Osteocyte (in vitro differentiated cells): ENCODE measurements around the gene MGST1. TPM values are rescaled to one million over a fixed set of nuclear protein-coding genes. Genes with fewer than 3 reads are reported as not detected.

ENCODE experiments used
- DNase-seq: peaks from one replicate; pipeline ENCODE4 v3.0.0; 2021; ENCODE audit warnings: mixed read lengths; ENCODE audit not compliant: unreplicated experiment; ENCODE audit errors: extremely low spot score
- H3K27ac Mint-ChIP-seq: one replicate; pipeline ENCODE4 v1.8.0; 2021; ENCODE audit warnings: mild to moderate bottlenecking, mixed read lengths; ENCODE audit not compliant: unreplicated experiment
- H3K27me3 Mint-ChIP-seq: one replicate; pipeline ENCODE4 v1.8.0; 2021; ENCODE audit warnings: mixed read lengths; ENCODE audit not compliant: unreplicated experiment
- H3K36me3 Mint-ChIP-seq: one replicate; pipeline ENCODE4 v1.8.0; 2021; ENCODE audit warnings: mixed read lengths; ENCODE audit not compliant: unreplicated experiment
- H3K4me1 Mint-ChIP-seq: one replicate; pipeline ENCODE4 v1.8.0; 2021; ENCODE audit warnings: mixed read lengths; ENCODE audit not compliant: unreplicated experiment
- H3K4me3 Mint-ChIP-seq: one replicate; pipeline ENCODE4 v1.8.0; 2021; ENCODE audit warnings: mild to moderate bottlenecking, moderate library complexity, mixed read lengths; ENCODE audit not compliant: unreplicated experiment
- H3K9me3 Mint-ChIP-seq: one replicate; pipeline ENCODE4 v1.8.0; 2021; ENCODE audit warnings: mixed read lengths; ENCODE audit not compliant: unreplicated experiment
- CTCF ChIP-seq: fragments of 200-600 bp; sonication (generic); IDR thresholded peaks from 2 replicates; pipeline ENCODE4 v1.5.0; 2021; ENCODE audit warnings: antibody characterized with exemption, mild to moderate bottlenecking, moderate library complexity
- long read RNA-seq: library from polyadenylated mRNA; unstranded; transcript quantifications from one replicate; pipeline ENCODE4 v2.0.0, GENCODE V29; 2021
- total RNA-seq: library from RNA; stranded (reverse); gene quantifications from 2 replicates; pipeline ENCODE4 v1.2.1, GENCODE V29; 2021

MGST1 gene
- total RNA-seq: 17.8 and 17.9 TPM in 2 replicates
- long read RNA-seq, transcript MGST1-205 (4 exons, 914 nt): major isoform, 22 of 24 reads
- long read RNA-seq, partial matches to known transcripts: 0 of 24 reads
- long read RNA-seq, other reads (novel, unspliced or antisense): 2 of 24 reads

GRCh38 chr12:16347391-16348298 lies at the start of gene MGST1:
TSS of gene MGST1 (plus strand) at chr12:16347645. CDS start at chr12:16354253, 6,608 bp downstream.
- H3K9me3 Mint-ChIP-seq: no peaks in the 10 kb centered on the region
- peak within 1 kb of the TSS; percentile 64 for H3K27ac Mint-ChIP-seq
- peaks cover 25% of the 10 kb centered on the region for H3K4me1 Mint-ChIP-seq
- no peak for DNase-seq
- H3K36me3 Mint-ChIP-seq: no peaks in the 10 kb centered on the region
- peak within 1 kb of the TSS; percentile 83 for H3K4me3 Mint-ChIP-seq
- no peak for TF ChIP-seq CTCF
- H3K27me3 Mint-ChIP-seq: no peaks in the 10 kb centered on the region

- H3K4me1 Mint-ChIP-seq: no peaks in the 10 kb centered on the region
These were observed 48.0 kb upstream of the MGST1 start for GRCh38 chr12:16299403-16299802.

GRCh38 chr12:16300122-16300521 lies 47.3 kb upstream of the MGST1 start:
- Mint-ChIP-seq H3K9me3 (no peaks in the 10 kb centered on the region), H3K27ac (no peak overlapping the region), H3K4me1 (no peaks in the 10 kb centered on the region), H3K4me3 (no peak overlapping the region), H3K27me3 (no peaks in the 10 kb centered on the region), H3K36me3 (no peaks in the 10 kb centered on the region)
- DNase-seq: no peak
- no peak for TF ChIP-seq CTCF

More at GRCh38 chr12:16299403-16299802, 48.0 kb upstream of the MGST1 start:
- Mint-ChIP-seq H3K4me3 (no peak overlapping the region), H3K27me3 (no peaks in the 10 kb centered on the region), H3K27ac (no peak overlapping the region), H3K36me3 (no peaks in the 10 kb centered on the region), H3K9me3 (no peaks in the 10 kb centered on the region)
- no peak for DNase-seq
- no peak for TF ChIP-seq CTCF

GRCh38 chr12:16300736-16301135 lies 46.7 kb upstream of the MGST1 start:
- no peak for DNase-seq
- H3K4me1 Mint-ChIP-seq: no peaks in the 10 kb centered on the region
- no peak overlapping the region for H3K4me3 Mint-ChIP-seq
- H3K36me3 Mint-ChIP-seq: no peaks in the 10 kb centered on the region
- H3K27ac Mint-ChIP-seq: no peak overlapping the region
- no peaks in the 10 kb centered on the region for H3K9me3 Mint-ChIP-seq
- no peak for TF ChIP-seq CTCF
- no peaks in the 10 kb centered on the region for H3K27me3 Mint-ChIP-seq

- no peak overlapping the region for H3K4me3 Mint-ChIP-seq
- H3K9me3 Mint-ChIP-seq: peaks cover 4% of the 10 kb centered on the region
- no peaks in the 10 kb centered on the region for H3K36me3 Mint-ChIP-seq
- H3K27me3 Mint-ChIP-seq: no peaks in the 10 kb centered on the region
- TF ChIP-seq CTCF: no peak
- no peak for DNase-seq
- H3K27ac Mint-ChIP-seq: no peak overlapping the region
- peaks cover 2% of the 10 kb centered on the region for H3K4me1 Mint-ChIP-seq
These were observed 43.5 kb upstream of the MGST1 start for GRCh38 chr12:16303939-16304338.
